ENCODE data around the gene CD69. TPM values are rescaled to one million over a fixed set of nuclear protein-coding genes. Genes with fewer than 3 reads are reported as not detected.
"Not testable (repeated sequence)": the region's sequence is repeated elsewhere in the genome, so short reads cannot be mapped to it uniquely, and the experiment has no call there.

Gene CD69
- total RNA-seq, 1 donor from 2014 or later = 1.3 TPM

DNA sequence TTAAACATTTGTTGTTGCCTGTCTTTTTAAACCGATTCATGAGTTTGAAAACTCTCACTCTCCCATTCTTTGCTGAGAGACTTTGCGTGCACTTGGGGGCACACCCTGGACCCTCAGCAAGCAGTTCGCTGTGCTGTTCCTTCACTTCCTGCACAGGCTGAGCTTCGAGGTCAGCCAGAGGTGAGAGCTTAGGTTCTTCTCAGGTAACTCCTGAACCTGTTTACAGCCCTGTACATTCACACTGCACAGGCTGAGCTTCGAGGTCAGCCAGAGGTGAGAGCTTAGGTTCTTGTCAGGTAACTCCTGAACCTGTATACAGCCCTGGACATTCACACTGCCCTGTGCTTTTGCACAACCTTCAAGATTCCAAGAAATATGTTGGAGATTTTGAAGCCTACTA is 18.0 kb downstream of the CD69 start:
- Histone ChIP-seq H3K9me3 (no peaks in the 10 kb centered on the region), H3K36me3 (no peaks in the 10 kb centered on the region), H3K27me3 (no peaks in the 10 kb centered on the region), H3K4me1 (no peaks in the 10 kb centered on the region), H3K4me3 (no peak overlapping the region), H3K27ac (no peak overlapping the region)
- intact Hi-C loops (cut with DNase I) = no loop called here
- DNase-seq (ENCODE audit: low spot score in 2 of 2) = no peak
- TF ChIP-seq, protein P1, sequence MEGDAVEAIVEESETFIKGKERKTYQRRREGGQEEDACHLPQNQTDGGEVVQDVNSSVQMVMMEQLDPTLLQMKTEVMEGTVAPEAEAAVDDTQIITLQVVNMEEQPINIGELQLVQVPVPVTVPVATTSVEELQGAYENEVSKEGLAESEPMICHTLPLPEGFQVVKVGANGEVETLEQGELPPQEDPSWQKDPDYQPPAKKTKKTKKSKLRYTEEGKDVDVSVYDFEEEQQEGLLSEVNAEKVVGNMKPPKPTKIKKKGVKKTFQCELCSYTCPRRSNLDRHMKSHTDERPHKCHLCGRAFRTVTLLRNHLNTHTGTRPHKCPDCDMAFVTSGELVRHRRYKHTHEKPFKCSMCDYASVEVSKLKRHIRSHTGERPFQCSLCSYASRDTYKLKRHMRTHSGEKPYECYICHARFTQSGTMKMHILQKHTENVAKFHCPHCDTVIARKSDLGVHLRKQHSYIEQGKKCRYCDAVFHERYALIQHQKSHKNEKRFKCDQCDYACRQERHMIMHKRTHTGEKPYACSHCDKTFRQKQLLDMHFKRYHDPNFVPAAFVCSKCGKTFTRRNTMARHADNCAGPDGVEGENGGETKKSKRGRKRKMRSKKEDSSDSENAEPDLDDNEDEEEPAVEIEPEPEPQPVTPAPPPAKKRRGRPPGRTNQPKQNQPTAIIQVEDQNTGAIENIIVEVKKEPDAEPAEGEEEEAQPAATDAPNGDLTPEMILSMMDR (IDR thresholded peaks at IDR 0.05) = no peak

GRCh38 chr12:9741726-9742125 is 19.0 kb downstream of the CD69 start:
- Histone ChIP-seq H3K36me3 (no peaks in the 10 kb centered on the region), H3K27ac (no peak overlapping the region), H3K9me3 (no peaks in the 10 kb centered on the region), H3K27me3 (no peaks in the 10 kb centered on the region), H3K4me1 (no peaks in the 10 kb centered on the region), H3K4me3 (no peak overlapping the region)
- TF ChIP-seq, protein P1 (IDR thresholded peaks at IDR 0.05) = no peak
- intact Hi-C loops (cut with DNase I) = no loop called here
- DNase-seq (ENCODE audit: low spot score in 2 of 2) = no peak

GRCh38 chr12:9740106-9740750 is 20.5 kb downstream of the CD69 start:
- Histone ChIP-seq H3K4me1 (no peaks in the 10 kb centered on the region), H3K9me3 (no peaks in the 10 kb centered on the region), H3K36me3 (no peaks in the 10 kb centered on the region), H3K4me3 (peak overlapping the region; percentile 26 to 50), H3K27ac (no peak overlapping the region), H3K27me3 (no peaks in the 10 kb centered on the region)
- no peak for DNase-seq (ENCODE audit: low spot score in 2 of 2)
- intact Hi-C loops (cut with DNase I) = no loop called here
- TF ChIP-seq, protein P1 (IDR thresholded peaks at IDR 0.05) = no peak

- H3K27ac ChIP-seq; H3K4me1 ChIP-seq; intact Hi-C loops (cut with DNase I); H3K9me3 ChIP-seq; DNase-seq (ENCODE audit: low spot score in 2 of 2); H3K27me3 ChIP-seq; H3K36me3 ChIP-seq: not testable (repeated sequence)
- peak overlapping the region; percentile 26 to 50 for H3K4me3 ChIP-seq
Observed at GRCh38 chr12:9739404-9740105, 21.1 kb downstream of the CD69 start.

- H3K27me3 ChIP-seq; H3K27ac ChIP-seq; intact Hi-C loops (cut with DNase I); H3K9me3 ChIP-seq; H3K4me3 ChIP-seq; H3K36me3 ChIP-seq; DNase-seq (ENCODE audit: low spot score in 2 of 2); H3K4me1 ChIP-seq: not testable (repeated sequence)
Observed at GRCh38 chr12:9738905-9739304, 21.8 kb downstream of the CD69 start.

DNA sequence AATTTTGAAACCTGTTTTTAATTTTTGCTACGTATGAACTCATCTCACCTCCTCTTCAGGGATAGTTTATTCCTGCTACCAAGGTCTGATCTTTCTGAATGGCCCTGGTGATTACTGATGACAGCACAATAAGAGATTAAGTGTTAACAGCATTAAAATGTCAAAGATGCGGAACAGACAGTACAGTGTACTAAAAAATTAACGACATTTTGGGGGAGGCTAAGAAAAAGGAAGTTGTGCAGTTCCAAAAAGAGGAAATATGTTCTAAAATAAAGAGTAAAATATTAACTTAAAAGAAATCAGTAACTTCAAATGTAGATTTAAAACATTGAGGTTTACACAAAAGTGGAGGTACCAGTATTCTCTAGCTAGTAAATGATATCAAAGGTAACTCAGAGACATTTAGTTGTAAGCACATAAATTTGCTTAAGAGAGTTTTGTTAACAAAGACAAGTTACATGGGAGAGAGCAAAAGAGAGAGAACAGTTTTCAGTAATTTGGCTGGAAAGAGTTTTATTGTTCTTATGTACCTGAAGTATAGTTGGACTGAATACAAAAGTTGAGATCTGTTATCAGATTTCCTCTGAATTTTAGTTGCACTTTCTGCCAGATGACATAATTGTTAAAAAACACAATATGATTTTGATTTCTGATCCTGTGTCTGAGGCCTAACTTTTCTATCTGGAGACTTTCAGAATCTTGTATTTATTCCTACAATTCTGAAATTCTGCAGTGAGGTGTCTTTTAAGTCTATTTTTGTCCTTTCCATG is 23.6 kb downstream of the CD69 start:
- Histone ChIP-seq H3K4me3 (no peak overlapping the region), H3K27me3 (no peaks in the 10 kb centered on the region), H3K36me3 (no peaks in the 10 kb centered on the region), H3K9me3 (no peaks in the 10 kb centered on the region), H3K4me1 (no peaks in the 10 kb centered on the region), H3K27ac (peak overlapping the region in 1 of 2 donors; percentile 24)
- TF ChIP-seq, protein P1 (IDR thresholded peaks at IDR 0.05) = no peak
- no peak for DNase-seq (ENCODE audit: low spot score in 2 of 2)
- intact Hi-C loops (cut with DNase I) = no loop called here

Data from ascending aorta (tissue), 2 donors.